ENCODE data around the gene RIMBP2.

RIMBP2 gene

DNA sequence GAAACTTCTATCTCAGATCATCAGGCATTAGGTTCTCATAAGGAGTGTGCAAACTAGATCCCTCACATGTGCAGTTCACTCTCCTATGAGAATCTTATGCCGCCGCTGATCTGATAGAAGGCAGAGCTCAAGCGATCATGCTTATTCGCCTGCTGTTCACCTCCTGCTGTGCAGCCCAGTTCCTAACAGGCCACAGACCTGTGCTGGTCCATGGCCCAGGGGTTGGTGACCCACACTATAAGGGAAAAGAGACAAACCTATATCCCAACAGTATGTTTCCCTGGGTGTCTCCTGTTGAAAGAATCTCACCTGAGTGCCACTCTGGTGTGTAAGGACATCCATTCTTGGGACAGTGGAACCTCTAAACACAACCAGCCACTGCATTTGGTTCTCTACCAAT is 186.3 kb downstream of the RIMBP2 start:
- DNase-seq (ENCODE audit: low spot score), result no peak

DNA sequence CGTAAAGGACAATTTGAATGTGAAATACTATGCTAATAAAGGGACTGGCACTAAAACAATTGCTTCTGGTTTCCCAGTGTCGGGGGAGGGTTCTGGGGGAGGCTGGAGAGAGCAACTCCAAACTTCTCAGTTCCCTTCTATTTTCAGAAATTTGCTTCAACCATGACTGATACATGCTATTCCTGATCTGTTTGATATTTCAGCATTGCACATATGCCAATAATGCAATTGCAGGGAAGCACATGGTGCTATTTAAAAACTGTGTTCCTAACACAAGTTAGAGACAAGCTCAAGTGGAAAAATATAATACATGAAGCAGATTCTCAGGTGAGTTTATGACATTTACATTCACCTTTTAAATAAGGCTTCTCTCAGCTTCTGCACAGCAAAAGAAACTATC is 188.9 kb downstream of the RIMBP2 start:
- DNase-seq (ENCODE audit: low spot score), result no peak

DNA sequence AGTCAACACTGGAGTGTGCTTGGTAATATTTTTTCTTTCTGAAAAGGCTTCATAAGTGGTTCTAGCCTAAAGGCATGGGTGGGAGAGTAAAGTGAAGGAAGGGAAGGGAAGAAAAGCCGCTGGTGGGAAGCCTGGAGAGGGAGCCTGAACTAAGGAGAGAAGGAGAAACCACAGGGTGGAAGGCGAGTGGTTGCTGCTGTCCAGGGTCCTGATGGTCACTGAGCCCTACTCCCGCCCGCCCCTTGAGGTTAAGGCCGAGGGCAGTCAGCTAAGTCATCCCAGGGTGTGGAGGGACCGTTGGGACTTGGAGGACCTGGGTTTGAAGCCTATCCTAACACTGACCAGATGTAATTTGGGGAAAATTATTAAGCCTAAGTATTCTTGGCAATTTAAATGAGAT is 189.3 kb downstream of the RIMBP2 start:
- DNase-seq (ENCODE audit: low spot score), result peak; percentile 45

DNA sequence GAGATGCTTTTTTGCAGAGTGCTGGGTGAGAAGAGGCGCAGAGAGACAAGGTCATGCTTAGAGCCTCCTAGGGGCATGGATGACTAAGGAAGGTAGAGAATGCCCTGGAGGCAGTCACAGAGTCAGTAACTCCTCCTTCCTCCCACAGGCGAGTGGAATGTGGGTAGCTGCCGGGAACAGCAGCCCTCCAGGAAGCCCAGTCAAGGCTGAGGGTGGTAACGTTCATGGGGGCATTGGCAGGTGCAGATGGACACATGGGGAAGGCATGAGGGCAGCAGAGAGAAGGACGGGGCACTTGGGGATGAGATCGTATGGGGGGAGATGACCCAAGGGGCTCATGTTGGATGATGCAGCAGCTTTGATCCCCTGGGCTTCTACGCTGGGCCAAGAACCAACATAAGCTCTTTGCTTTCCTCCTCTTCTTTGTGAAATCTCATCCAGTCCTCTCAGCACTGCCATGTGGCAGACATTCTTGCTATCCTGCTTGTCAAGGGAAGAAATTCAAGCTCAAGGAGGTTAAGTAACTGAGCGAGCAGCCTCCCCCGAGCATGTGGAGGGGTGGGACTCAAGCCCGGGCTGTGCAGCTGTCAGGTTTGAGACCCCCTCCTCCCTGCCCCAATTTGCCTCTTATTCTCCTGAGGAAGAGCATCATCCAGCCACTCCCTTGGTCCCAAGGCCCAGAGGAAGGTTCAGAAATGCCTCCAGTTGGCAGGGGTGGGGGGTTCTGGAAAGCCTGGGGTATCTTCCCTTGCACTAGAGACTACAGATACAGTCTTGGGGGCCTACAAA is 190.5 kb downstream of the RIMBP2 start:
- DNase-seq (ENCODE audit: low spot score), result no peak

DNA sequence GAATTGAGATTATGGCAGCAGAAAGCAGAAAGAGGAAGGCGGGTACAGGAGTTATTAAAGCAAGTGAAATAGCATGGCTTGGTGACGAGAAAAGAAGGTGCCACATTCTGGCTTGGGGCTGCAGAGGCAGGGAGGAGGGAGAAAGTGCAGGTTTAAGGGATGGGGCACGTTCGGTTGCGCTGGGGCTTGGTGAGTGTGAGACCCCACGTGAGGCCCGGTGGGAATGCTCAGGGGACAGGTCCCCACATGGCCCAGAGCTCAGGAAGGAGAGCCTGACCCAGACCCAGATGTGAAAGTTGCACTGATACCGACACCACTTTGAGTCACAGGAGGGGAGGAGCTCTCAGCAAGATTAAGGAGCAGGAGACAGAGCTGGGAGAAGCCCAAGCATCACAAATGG is 191.3 kb downstream of the RIMBP2 start:
- DNase-seq (ENCODE audit: low spot score), result no peak

DNA sequence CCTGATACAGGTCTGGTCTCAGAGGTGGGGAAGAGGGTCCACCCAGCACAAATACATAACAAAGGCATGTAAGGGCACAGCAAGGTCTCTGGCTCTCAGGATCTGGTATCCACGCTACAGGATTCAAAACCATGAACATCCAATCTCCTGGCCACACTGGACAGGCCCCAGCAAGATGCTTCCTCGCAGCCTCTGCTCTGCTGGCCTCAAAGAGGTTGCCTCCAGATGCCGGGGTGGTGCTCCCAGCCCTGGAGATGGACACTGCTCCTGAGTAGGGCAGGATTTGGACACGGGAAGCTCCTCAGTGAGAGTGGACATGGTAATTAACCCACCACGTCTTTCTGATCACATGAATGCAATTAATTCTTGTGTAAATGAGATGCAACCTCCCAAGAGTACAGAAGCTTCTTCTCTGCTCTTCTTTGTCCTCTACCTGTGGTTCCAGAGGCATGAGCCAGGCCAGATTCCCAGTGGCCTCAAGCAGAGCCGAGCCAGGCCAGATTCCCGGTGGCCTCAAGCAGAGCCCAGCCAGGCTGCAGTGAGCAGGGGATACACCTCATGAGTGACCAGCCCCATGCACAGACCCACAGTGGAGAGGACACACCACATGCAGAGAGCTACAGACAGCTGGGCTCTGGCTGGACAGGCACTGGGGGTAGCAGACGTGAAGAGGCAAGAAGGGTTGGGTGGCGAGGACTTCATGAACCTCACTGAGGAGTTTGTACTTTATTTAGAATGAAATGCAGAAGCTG is 192.1 kb downstream of the RIMBP2 start:
- DNase-seq (ENCODE audit: low spot score), result no peak

DNA sequence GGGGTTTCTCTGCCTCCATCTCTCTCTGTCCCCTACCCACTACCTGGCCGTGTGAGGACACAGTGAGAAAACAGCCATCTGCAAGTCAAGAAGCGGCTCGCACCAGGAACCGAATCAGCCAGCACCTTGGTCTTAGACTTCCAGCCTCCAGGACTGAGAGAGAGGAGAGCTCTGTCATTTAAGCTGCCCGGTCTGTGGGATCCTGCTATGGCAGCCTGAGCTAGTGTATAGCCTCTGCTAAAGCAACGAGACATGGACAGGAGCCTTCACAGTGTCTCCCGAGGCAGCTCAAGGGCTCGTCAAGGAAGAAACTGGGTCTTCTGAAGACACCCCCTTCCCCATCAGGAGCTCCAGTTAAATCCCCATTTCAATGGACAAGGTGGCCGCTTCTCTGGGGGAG is 192.9 kb downstream of the RIMBP2 start:
- DNase-seq (ENCODE audit: low spot score), result no peak

DNA sequence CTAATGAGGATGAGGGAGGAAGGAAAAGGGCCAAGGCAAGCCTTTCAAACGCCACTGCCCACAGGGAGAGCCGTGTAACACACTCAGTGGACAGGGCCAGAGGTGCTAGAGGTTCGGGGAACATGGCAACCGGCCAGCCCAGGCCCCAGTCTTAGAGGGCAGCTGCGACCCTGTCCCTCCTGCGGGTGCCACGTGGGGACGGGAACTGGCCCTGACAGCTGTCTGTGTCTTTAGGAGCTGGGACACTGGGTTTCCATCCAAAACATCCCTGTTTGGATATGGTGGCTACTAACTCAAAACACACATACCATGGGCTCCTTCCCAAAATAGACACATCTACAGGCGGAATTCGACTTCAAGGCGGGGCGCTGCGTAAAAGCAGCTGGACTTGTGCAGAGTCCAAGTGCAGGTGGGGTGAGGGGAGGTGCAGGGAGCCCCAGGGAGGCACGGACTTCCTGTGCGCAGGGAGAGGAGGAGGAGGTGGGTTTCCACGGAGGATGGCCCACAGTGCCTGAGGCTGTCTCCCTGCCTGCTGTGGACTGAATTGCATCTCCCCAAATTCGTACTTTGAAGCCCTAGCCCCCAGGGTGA is 193.8 kb downstream of the RIMBP2 start:
- no peak for DNase-seq (ENCODE audit: low spot score)

DNA sequence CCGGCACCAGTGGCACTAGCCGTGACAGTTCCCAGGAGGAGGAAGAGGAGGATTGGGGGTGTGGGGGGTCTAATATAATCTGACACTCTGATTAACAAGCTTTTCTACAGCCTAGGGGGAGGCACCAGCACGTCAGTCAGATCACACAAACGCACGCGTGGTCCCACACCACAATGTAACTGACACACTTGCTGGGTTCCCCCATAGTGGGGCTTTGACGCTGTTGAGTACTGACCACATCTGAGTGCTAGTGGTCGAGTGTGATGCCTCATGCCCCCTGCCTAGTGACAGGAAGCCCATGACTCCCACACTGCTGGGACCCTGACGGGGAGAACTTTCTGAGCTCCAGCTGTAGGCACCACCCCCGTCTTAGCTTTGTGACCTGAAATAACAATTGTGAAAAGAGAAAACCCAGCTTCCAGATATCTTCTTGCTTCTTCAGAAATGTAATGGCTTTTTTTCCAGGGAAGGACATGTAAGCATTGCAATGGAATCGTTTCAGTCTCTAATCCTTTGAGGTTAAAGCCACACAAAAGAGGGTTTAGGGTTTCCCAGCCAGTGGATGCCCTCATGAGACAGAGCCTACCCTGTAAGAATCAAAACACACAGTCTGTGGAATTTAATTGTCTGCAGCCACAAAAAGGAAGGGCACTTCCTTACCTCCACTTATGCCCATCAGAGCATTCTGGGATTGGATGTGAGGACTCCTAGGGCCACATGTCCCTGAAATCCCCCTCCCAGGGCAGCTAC is 194.5 kb downstream of the RIMBP2 start:
- no peak for DNase-seq (ENCODE audit: low spot score)

DNA sequence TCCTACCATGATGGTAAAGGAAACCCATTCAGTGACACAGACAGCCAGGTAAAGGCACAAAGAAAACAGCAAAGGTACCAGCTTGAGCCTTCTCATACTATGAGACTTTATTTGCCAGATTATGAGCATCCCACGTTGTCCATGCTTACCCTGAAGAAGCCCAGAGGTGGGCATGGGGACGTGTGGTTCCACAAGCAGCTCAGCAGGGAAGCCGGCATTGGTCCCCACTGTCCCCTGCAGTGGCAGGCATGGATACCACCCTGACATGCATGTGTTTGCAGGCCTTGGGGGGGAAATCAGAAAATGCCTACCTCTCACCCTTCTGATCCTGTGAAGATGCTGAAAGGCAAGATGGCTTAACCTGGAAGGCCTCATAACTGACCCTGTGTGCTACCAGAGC is 195.3 kb downstream of the RIMBP2 start:
- no peak for DNase-seq (ENCODE audit: low spot score)

DNA sequence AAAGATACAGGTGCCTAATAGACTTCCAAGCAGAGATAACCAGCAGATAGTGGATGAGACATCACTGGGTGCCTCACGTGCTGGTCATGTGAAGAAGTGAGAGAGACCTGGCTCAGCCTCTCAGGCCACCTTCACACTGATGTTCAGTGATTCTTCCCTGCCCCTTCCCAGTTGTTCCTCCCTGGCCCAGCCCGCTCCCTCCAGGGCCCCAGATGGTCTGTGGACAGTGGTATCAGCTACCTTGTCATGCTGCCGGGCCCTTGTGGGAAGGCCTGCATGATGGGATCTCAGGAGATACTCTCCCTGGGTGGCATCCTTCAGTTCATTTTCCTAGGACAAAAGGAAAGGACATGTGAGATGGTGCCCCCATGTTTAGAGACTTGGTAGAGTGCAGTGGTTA is 198.5 kb downstream of the RIMBP2 start:
- no peak for DNase-seq (ENCODE audit: low spot score)

DNA sequence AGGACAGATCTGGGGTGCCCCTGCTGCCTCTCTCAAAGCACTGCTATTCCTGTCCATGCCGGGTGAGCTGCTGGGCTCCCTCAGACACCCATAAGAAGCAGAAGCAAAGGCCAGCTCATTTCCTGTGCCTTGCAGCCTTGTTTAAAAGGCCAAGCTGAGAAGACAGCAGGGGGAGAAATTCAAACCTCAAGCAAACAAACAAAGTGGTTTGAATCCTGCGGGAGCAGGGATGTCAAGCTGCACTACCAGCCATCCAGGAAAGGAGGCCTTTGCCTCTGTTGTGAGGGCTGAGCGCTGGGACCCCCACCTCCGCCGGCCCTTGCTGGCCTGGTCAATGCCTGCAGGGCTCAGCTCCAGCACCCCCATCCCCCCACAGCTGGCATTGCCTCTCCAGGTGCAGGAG is 201.9 kb downstream of the RIMBP2 start:
- DNase-seq (ENCODE audit: low spot score), result peak; percentile 5

DNA sequence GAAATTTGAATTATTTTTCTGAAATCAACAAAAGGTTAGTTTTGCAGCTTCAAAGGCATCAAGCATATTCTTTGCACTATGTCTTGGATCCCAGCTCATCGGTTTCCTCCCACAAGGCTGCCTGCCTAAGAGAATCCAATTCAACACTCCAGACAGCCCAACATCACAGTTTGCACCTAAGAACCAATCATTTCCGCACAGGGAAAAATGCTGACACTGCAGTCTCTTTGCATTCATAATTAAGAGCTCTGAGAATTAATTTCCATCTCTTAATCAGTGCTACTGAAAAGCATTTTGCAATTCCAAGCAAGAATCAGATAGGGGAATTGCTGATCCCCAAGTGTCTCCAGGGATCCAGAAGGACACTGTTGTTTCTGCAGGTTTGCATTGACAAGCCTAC is 202.5 kb downstream of the RIMBP2 start:
- no peak for DNase-seq (ENCODE audit: low spot score)

DNA sequence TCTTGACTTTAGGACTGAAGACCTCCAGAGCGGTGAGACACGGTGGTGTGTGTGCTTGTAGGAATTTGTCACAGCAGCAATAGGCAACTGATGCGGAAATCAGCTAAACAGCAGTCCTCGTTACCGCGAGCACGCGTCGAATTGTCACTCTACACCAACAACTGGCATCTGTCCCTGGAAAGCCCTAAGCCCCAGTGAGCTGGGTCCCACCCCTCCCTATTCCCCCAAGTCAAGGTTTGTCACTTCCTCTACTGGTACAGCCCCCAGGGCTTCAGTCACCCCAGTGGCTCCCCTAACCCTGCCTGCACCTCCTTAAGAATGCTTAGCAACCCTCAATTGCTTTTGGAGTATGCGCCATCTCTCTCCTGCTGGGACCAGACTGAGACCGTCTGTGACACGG is 204.8 kb downstream of the RIMBP2 start:
- no peak for DNase-seq (ENCODE audit: low spot score)

DNA sequence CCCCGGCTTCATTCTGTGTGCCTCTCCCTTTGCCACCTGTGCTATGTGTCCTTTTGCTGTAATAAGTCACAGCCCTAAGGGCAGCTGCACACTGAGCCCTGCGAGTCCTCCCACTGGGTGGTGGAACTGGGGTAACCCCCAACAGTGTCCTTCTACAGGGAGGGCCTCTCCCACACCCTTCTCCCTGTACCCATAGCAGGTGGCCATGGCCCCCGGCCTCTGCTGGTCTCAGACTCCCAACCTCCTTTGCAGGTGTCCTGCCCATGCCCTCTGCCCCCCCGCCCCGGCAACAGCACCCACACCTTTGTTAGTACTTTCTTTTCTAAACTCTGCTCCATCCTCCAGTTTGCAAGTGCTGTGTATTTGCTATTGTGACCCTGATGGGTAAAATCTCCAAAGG is 206.6 kb downstream of the RIMBP2 start:
- no peak for DNase-seq (ENCODE audit: low spot score)

DNA sequence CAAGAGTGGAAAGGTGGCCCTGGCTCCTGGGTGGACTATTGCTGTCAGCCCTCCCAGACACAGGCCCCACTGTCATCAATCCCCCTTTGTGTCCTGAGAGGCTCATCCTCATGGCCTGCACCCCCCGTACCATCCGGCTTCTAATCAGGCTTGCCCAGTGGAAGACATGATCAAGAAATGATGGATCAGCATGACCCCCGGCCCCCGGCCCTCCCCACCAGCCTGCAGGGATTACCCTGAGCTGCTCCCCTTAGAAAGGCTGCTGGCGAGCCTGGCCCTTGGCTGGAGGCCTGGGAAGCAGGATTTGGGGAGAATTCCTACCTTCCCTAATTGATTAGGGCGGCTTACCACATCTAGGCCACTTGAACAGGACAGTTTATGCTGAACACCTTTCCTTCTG is 207.3 kb downstream of the RIMBP2 start:
- no peak for DNase-seq (ENCODE audit: low spot score)

DNA sequence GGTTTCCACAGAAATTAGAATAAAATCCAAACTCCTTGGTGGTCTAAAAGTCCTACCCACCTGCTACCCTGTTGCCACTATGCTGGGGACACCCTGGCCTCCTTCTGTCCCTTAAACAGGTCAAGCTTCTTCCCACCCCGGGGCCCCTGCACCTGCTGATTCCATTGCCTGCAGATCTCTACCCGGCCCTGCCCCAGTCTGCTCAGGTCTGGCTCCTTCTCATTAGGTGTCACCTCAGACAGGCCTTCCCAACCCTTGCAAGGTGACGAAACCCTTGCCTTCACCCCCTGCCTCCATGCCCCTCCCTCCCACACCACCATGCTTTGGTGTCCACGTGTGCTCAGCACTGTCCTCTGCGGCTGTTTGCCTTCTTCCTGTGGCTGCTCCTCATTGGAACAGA is 207.8 kb downstream of the RIMBP2 start:
- no peak for DNase-seq (ENCODE audit: low spot score)

DNA sequence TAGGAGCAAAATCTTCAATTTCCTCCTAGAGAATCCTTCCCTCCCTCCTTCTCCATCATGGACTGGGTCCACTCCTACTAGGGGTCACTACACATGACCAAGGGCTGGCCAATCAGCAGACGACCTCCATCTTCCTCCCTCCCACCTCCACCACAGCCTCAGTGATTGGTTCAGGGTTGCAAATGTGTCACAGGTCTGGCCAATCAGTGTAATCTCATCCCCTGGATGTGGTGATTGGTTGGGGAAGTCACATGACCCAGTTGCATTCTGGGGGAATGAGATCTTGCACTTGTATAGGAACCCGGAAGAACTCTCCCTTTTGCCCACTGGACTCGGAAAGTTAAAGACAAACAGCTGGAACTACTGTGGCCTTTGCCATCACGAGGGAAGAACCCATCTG is 209.3 kb downstream of the RIMBP2 start:
- DNase-seq (ENCODE audit: low spot score), result peak; percentile 7

DNA sequence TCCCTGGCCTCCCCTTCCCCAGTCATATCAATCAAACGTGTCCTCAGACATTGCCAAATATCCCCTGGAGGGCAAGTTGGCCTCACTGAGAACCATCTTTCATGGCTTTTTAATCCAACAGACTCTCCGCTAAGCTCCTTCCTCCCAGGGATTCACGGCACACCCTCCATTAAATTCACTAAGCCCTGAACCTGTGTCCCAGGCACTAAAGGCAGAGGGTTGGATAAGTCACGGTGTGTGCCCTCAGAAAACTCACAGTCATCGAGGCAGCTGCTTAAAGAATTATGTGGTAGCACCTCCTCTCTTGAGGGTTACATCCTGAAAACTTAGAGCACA is 211.3 kb downstream of the RIMBP2 start:
- no peak for DNase-seq (ENCODE audit: low spot score)

DNA sequence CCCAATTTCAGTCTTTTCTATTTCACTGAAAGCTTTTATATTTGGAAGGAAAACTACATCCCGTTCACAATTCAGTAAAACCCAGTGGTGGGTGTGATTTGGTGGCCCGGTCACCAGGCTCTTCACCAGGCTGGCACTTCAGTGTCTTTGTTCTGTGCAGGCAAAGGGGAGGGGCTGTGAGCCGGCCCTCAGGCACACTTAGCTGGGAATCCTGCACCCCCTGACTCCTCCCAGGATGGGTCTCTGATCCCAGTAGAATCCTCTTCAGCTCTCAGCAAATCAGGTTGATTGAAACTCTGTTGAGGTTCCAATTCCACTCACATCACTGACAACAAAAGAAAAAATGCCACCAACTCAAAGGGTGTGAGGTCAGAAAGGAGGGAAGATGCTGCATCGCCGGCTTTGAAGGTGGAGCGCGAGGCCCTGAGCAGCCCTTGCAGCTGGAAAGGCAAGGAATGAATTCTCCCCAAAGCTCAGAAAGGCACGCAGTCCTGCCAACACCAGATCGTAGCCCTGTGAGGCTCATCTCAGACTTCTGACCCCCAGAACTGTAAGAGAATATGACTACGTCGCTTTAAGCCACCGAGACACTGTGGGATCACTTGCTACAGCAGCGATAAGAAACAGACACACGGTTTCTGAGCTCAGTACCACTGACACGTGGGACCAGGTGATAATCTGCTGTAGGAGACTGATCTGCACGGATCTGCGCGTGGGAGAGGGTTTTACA is 211.8 kb downstream of the RIMBP2 start:
- DNase-seq (ENCODE audit: low spot score), result no peak

DNA sequence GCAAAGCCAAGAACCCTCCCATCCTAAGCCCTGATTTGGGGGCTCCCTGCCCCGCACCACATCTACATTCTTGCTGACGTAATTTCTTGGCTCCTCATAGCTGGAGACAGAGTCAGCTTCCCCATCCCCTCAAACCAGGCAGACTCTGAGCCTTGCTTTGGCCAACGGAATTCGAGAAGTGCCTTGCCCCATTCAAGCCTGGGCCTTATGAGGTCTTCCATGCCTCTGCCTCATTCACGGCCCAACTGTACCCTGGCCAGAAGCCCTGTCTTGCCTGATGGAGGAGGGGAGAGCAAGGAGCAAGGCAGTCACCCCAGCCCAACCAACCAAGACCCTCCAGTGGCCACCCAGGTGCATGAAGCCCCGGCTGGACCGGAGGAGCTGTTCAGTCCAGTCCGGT is 214.3 kb downstream of the RIMBP2 start:
- no peak for DNase-seq (ENCODE audit: low spot score)

DNA sequence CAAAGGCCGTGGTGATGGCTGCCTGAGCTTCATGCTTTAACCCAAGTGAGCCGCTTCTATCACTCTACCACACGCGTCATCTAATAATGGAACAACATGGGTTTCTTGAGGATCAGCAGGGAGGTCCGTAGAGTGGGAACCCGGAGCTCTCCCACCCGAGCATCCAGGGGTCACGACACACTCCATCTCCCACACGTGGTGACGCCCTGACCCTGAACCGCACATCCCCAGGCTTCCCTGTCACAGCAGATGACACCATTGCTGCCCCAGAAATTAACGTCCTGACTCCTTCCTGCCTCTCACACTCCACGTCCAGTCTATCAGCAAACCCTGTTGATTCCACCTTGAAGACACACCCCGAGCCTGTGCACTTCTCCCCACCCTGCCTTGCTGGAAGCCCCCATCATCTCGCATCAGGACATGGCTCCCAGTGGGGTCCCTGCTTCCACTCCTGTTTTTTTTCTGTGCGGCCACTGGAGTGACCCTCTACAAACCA is 215.2 kb downstream of the RIMBP2 start:
- no peak for DNase-seq (ENCODE audit: low spot score)

All from RKO (cell line).